ENCODE measurements around the gene FUT2.

- TF ChIP-seq TAF1 (IDR thresholded peaks at IDR 0.05; ENCODE audit: borderline replicate concordance, insufficient read depth, low read length) (no peak), FOXP2 (optimal IDR thresholded peaks at IDR 0.05; ENCODE audit: borderline replicate concordance, extremely low read depth, extremely low read length, insufficient read depth) (peak; percentile 33), SIN3A (IDR thresholded peaks at IDR 0.05; ENCODE audit: borderline replicate concordance, insufficient read depth, low read length) (no peak)
These were observed 45.6 kb downstream of the FUT2 start for GRCh38 chr19:48741129-48741999.
